Astrocyte (in vitro differentiated cells and primary cell): ENCODE measurements around the gene FBXO5. TPM values are rescaled to one million over a fixed set of nuclear protein-coding genes. Genes with fewer than 3 reads are reported as not detected.

Source experiments
- DNase-seq: peaks from one replicate; pipeline ENCODE4 v3.0.0-alpha.2; 2010; ENCODE audit warnings: low read depth
- FAIRE-seq: peaks from 2 replicates; lab custom pipeline; 2011; peaks lifted over from hg19 to GRCh38; lab: Jason Lieb, UNC
- H2AFZ ChIP-seq: 2 replicates; pipeline ENCODE4 v1.6.0; 2012; ENCODE audit warnings: low read depth, low read length, inconsistent platforms
- H3K27ac ChIP-seq: 2 replicates; pipeline ENCODE4 v1.5.1; 2011; ENCODE audit warnings: low read depth, low read length, inconsistent platforms
- H3K27me3 ChIP-seq: 2 replicates; pipeline ENCODE4 v1.6.0; 2011; ENCODE audit warnings: low read length, inconsistent platforms; ENCODE audit not compliant: insufficient read depth
- H3K36me3 ChIP-seq: 2 replicates; pipeline ENCODE4 v1.5.1; 2011; ENCODE audit warnings: low read length, inconsistent platforms; ENCODE audit not compliant: insufficient read depth
- H3K4me1 ChIP-seq: 2 replicates; pipeline ENCODE4 v1.5.1; 2011; ENCODE audit warnings: low read length, inconsistent platforms; ENCODE audit not compliant: insufficient read depth
- H3K4me2 ChIP-seq: 2 replicates; pipeline ENCODE4 v1.6.0; 2012; ENCODE audit warnings: low read length, inconsistent platforms
- H3K4me3 ChIP-seq: 2 replicates; pipeline ENCODE4 v1.5.1; 2011; ENCODE audit warnings: low read depth, mild to moderate bottlenecking, low read length, inconsistent platforms; ENCODE audit not compliant: insufficient read depth
- H3K79me2 ChIP-seq: 2 replicates; pipeline ENCODE4 v1.6.0; 2012; ENCODE audit warnings: mild to moderate bottlenecking, low read length, inconsistent platforms; ENCODE audit not compliant: insufficient read depth
- H3K9ac ChIP-seq: 2 replicates; pipeline ENCODE4 v1.6.0; 2012; ENCODE audit warnings: mild to moderate bottlenecking, low read length, inconsistent platforms
- H3K9me3 ChIP-seq: 2 replicates; pipeline ENCODE4 v1.5.1; 2012; ENCODE audit warnings: low read depth, mild to moderate bottlenecking, low read length, inconsistent platforms; ENCODE audit not compliant: insufficient read depth
- H4K20me1 ChIP-seq: 2 replicates; pipeline ENCODE4 v1.6.0; 2012; ENCODE audit warnings: low read length, inconsistent platforms; ENCODE audit not compliant: insufficient read depth
- H3K27ac Mint-ChIP-seq: one replicate; pipeline ENCODE4 v1.8.0; 2021; ENCODE audit warnings: mild to moderate bottlenecking, mixed read lengths; ENCODE audit not compliant: unreplicated experiment
- H3K27me3 Mint-ChIP-seq: one replicate; pipeline ENCODE4 v1.8.0; 2021; ENCODE audit warnings: low read depth, mixed read lengths; ENCODE audit not compliant: unreplicated experiment
- H3K36me3 Mint-ChIP-seq: one replicate; pipeline ENCODE4 v1.8.0; 2021; ENCODE audit warnings: low read depth, mixed read lengths; ENCODE audit not compliant: unreplicated experiment
- H3K4me1 Mint-ChIP-seq: one replicate; pipeline ENCODE4 v1.8.0; 2021; ENCODE audit warnings: low read depth, mixed read lengths; ENCODE audit not compliant: unreplicated experiment
- H3K4me3 Mint-ChIP-seq: one replicate; pipeline ENCODE4 v1.8.0; 2021; ENCODE audit warnings: mild to moderate bottlenecking, moderate library complexity, mixed read lengths; ENCODE audit not compliant: unreplicated experiment
- H3K9me3 Mint-ChIP-seq: one replicate; pipeline ENCODE4 v1.8.0; 2021; ENCODE audit warnings: mild to moderate bottlenecking, mixed read lengths; ENCODE audit not compliant: unreplicated experiment
- EZH2 ChIP-seq: IDR thresholded peaks from 2 replicates; pipeline ENCODE4 v1.6.1; 2012; ENCODE audit warnings: mild to moderate bottlenecking, low read length, inconsistent platforms; ENCODE audit not compliant: insufficient read depth
- total RNA-seq: library from RNA; stranded (reverse); gene quantifications from 2 replicates; pipeline ENCODE4 v1.2.1, GENCODE V29; 2021
- TF ChIP-seq, protein P1 (sequence below): IDR thresholded peaks from 2 replicates; pipeline ENCODE4 v1.5.1; 2011; ENCODE audit warnings: low read depth, mild to moderate bottlenecking, inconsistent platforms, low read length, moderate library complexity; ENCODE audit not compliant: insufficient read depth

Gene FBXO5
- total RNA-seq, 1 donor from 2014 or later = 7.5 TPM

GRCh38 chr6:153027480-153027879, 44.6 kb upstream of the FBXO5 start:
- peaks cover 7% of the 10 kb centered on the region for H3K4me1 ChIP-seq
- FAIRE-seq = no peak

GRCh38 chr6:153024709-153025017, 41.8 kb upstream of the FBXO5 start:
- Histone ChIP-seq H3K36me3 (no peaks in the 10 kb centered on the region), H3K9me3 (no peaks in the 10 kb centered on the region), H3K27me3 (no peaks in the 10 kb centered on the region), H3K27ac (no peak overlapping the region), H2AFZ (peak overlapping the region; percentile 19), H3K4me2 (no peak overlapping the region), H3K4me3 (no peak overlapping the region), H3K9ac (no peak overlapping the region), H4K20me1 (no peaks in the 10 kb centered on the region), H3K4me1 (no peaks in the 10 kb centered on the region), H3K79me2 (no peaks in the 10 kb centered on the region)
- H3K4me1 Mint-ChIP-seq = peaks cover 9% of the 10 kb centered on the region
- no peaks in the 10 kb centered on the region for H3K9me3 Mint-ChIP-seq
- no peak overlapping the region for H3K4me3 Mint-ChIP-seq
- TF ChIP-seq, protein P1, sequence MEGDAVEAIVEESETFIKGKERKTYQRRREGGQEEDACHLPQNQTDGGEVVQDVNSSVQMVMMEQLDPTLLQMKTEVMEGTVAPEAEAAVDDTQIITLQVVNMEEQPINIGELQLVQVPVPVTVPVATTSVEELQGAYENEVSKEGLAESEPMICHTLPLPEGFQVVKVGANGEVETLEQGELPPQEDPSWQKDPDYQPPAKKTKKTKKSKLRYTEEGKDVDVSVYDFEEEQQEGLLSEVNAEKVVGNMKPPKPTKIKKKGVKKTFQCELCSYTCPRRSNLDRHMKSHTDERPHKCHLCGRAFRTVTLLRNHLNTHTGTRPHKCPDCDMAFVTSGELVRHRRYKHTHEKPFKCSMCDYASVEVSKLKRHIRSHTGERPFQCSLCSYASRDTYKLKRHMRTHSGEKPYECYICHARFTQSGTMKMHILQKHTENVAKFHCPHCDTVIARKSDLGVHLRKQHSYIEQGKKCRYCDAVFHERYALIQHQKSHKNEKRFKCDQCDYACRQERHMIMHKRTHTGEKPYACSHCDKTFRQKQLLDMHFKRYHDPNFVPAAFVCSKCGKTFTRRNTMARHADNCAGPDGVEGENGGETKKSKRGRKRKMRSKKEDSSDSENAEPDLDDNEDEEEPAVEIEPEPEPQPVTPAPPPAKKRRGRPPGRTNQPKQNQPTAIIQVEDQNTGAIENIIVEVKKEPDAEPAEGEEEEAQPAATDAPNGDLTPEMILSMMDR = no peak
- no peak for TF ChIP-seq EZH2
- H3K27ac Mint-ChIP-seq = no peak overlapping the region
- no peaks in the 10 kb centered on the region for H3K27me3 Mint-ChIP-seq
- no peak for FAIRE-seq
- DNase-seq = no peak
- no peaks in the 10 kb centered on the region for H3K36me3 Mint-ChIP-seq

More at GRCh38 chr6:153027480-153027879, 44.6 kb upstream of the FBXO5 start:
- Histone ChIP-seq H3K36me3 (no peaks in the 10 kb centered on the region), H4K20me1 (no peaks in the 10 kb centered on the region), H3K9me3 (no peaks in the 10 kb centered on the region), H3K4me3 (no peak overlapping the region), H3K4me2 (no peak overlapping the region), H3K27ac (no peak overlapping the region), H2AFZ (no peak overlapping the region), H3K9ac (no peak overlapping the region), H3K27me3 (no peaks in the 10 kb centered on the region), H3K79me2 (no peaks in the 10 kb centered on the region)
- H3K36me3 Mint-ChIP-seq = no peaks in the 10 kb centered on the region
- H3K9me3 Mint-ChIP-seq = no peaks in the 10 kb centered on the region
- H3K27ac Mint-ChIP-seq = no peak overlapping the region
- no peak for DNase-seq
- TF ChIP-seq EZH2 = no peak
- TF ChIP-seq, protein P1 = no peak
- H3K4me3 Mint-ChIP-seq = no peak overlapping the region
- peaks cover 9% of the 10 kb centered on the region for H3K4me1 Mint-ChIP-seq
- H3K27me3 Mint-ChIP-seq = no peaks in the 10 kb centered on the region

- Histone ChIP-seq H2AFZ (peak overlapping the region; percentile 19), H3K9me3 (no peaks in the 10 kb centered on the region), H3K27me3 (no peaks in the 10 kb centered on the region), H3K9ac (no peak overlapping the region), H3K79me2 (no peaks in the 10 kb centered on the region), H3K4me2 (no peak overlapping the region), H3K36me3 (no peaks in the 10 kb centered on the region), H3K4me1 (no peaks in the 10 kb centered on the region), H3K27ac (no peak overlapping the region), H4K20me1 (no peaks in the 10 kb centered on the region), H3K4me3 (no peak overlapping the region)
- Mint-ChIP-seq H3K9me3 (no peaks in the 10 kb centered on the region), H3K4me1 (peaks cover 9% of the 10 kb centered on the region), H3K27ac (no peak overlapping the region), H3K4me3 (no peak overlapping the region), H3K36me3 (no peaks in the 10 kb centered on the region), H3K27me3 (no peaks in the 10 kb centered on the region)
- peak; percentile 87 for FAIRE-seq
- TF ChIP-seq, protein P1 = peak; percentile 95
- no peak for TF ChIP-seq EZH2
- no peak for DNase-seq
Observed at GRCh38 chr6:153023977-153024708, 41.3 kb upstream of the FBXO5 start.
